Cortex of kidney (tissue), 1 donor: Measurements from ENCODE around the gene ABCB8.

Experiments used
- DNase-seq: peaks from one replicate; lab custom pipeline; 2025; lab: John Stamatoyannopoulos, UW

The ABCB8 gene

GRCh38 chr7:151087245-151088018, 59.2 kb downstream of the ABCB8 start:
- no peak for DNase-seq

GRCh38 chr7:151088019-151088855, 60.0 kb downstream of the ABCB8 start:
- no peak for DNase-seq

- no peak for DNase-seq
Observed at GRCh38 chr7:151088856-151089699, 60.8 kb downstream of the ABCB8 start.

GRCh38 chr7:151089893-151090730, 61.9 kb downstream of the ABCB8 start:
- no peak for DNase-seq

- no peak for DNase-seq
Observed at GRCh38 chr7:151091003-151091402, 62.8 kb downstream of the ABCB8 start.

- DNase-seq, result no peak
Observed at GRCh38 chr7:151091431-151091830, 63.2 kb downstream of the ABCB8 start.

GRCh38 chr7:151091988-151092387, 63.7 kb downstream of the ABCB8 start:
- no peak for DNase-seq

GRCh38 chr7:151093748-151094147, 65.5 kb downstream of the ABCB8 start:
- DNase-seq, result no peak

GRCh38 chr7:151094675-151095074, 66.4 kb downstream of the ABCB8 start:
- no peak for DNase-seq

- no peak for DNase-seq
Observed at GRCh38 chr7:151095123-151095797, 67.0 kb downstream of the ABCB8 start.

- DNase-seq, result no peak
Observed at GRCh38 chr7:151095828-151096475, 67.7 kb downstream of the ABCB8 start.
